GM18507 (cell line): Measurements from ENCODE around the gene CASTOR2.
"Not testable (repeated sequence)": the region's sequence is repeated elsewhere in the genome, so short reads cannot be mapped to it uniquely, and the experiment has no call there.

ENCODE experiments used
- DNase-seq: peaks from one replicate; pipeline ENCODE4 v3.0.0; 2011; ENCODE audit warnings: low read depth; ENCODE audit not compliant: insufficient read length; ENCODE audit errors: extremely low spot score
- FAIRE-seq: peaks from 2 replicates; lab custom pipeline; 2011; peaks lifted over from hg19 to GRCh38; lab: Jason Lieb, UNC

Gene CASTOR2

GRCh38 chr7:74964511-74965119 lies at the start of gene CASTOR2:
TSS of gene CASTOR2 (plus strand) at chr7:74964705. CDS start at chr7:74964986, 281 bp downstream.
- not testable (repeated sequence) for FAIRE-seq, DNase-seq

GRCh38 chr7:74922321-74922890 lies 42.1 kb upstream of the CASTOR2 start:
- not testable (repeated sequence) for FAIRE-seq, DNase-seq

GRCh38 chr7:74923644-74924043 lies 40.9 kb upstream of the CASTOR2 start:
- not testable (repeated sequence) for FAIRE-seq, DNase-seq

- not testable (repeated sequence) for FAIRE-seq, DNase-seq
Observed at GRCh38 chr7:74926968-74927367, 37.5 kb upstream of the CASTOR2 start.

GRCh38 chr7:74931563-74932328 lies 32.8 kb upstream of the CASTOR2 start:
- FAIRE-seq, DNase-seq: not testable (repeated sequence)

GRCh38 chr7:74939429-74939828 lies 25.1 kb upstream of the CASTOR2 start:
- DNase-seq, FAIRE-seq: not testable (repeated sequence)

GRCh38 chr7:74941302-74942069 lies 23.0 kb upstream of the CASTOR2 start:
- not testable (repeated sequence) for FAIRE-seq

GRCh38 chr7:74943923-74944322 lies 20.6 kb upstream of the CASTOR2 start:
- not testable (repeated sequence) for DNase-seq, FAIRE-seq

More at GRCh38 chr7:74941302-74942069, 23.0 kb upstream of the CASTOR2 start:
- DNase-seq = not testable (repeated sequence)

- not testable (repeated sequence) for DNase-seq, FAIRE-seq
Observed at GRCh38 chr7:74947741-74948140, 16.8 kb upstream of the CASTOR2 start.

- DNase-seq, FAIRE-seq: not testable (repeated sequence)
Observed at GRCh38 chr7:74953774-74954173, 10.7 kb upstream of the CASTOR2 start.

GRCh38 chr7:74958328-74958727 lies 6.2 kb upstream of the CASTOR2 start:
- not testable (repeated sequence) for FAIRE-seq

GRCh38 chr7:74963704-74964510 lies 598 bp upstream of the CASTOR2 start:
- FAIRE-seq, DNase-seq: not testable (repeated sequence)

More at GRCh38 chr7:74958328-74958727, 6.2 kb upstream of the CASTOR2 start:
- DNase-seq = not testable (repeated sequence)

- DNase-seq, FAIRE-seq: not testable (repeated sequence)
Observed at GRCh38 chr7:74966208-74966854, 1.8 kb downstream of the CASTOR2 start.

GRCh38 chr7:74966909-74967308 lies 2.4 kb downstream of the CASTOR2 start:
- DNase-seq, FAIRE-seq: not testable (repeated sequence)

- FAIRE-seq, DNase-seq: not testable (repeated sequence)
Observed at GRCh38 chr7:74971431-74971830, 6.9 kb downstream of the CASTOR2 start.

GRCh38 chr7:74972377-74972776 lies 7.9 kb downstream of the CASTOR2 start:
- FAIRE-seq, DNase-seq: not testable (repeated sequence)

GRCh38 chr7:74975959-74976358 lies 11.5 kb downstream of the CASTOR2 start:
- FAIRE-seq, DNase-seq: not testable (repeated sequence)

- FAIRE-seq, DNase-seq: not testable (repeated sequence)
Observed at GRCh38 chr7:74977523-74977922, 13.0 kb downstream of the CASTOR2 start.
